Measurements from ENCODE around the gene ATL1.

ATL1 gene

DNA sequence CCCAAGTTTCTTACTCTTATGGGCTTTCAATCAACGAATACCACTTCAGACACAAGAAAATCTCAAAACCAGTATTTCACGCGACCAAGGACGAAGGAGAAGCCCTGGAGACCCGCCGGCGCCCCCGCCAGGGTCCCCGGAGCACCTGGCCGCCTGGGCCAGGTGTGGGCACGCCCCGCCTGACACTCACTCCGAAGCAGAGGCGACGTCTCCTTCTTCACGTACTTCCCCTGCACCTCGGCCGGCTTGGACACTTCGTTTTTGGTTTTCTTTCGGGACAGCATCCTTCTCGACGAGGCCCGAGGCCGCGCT, 107.7 kb downstream of the ATL1 start:
- Histone ChIP-seq H3K9me3 (no peaks in the 10 kb centered on the region), H3K36me3 (no peaks in the 10 kb centered on the region), H3K4me3 (ENCODE audit: low read depth, low read length) (peak overlapping the region; percentile 81), H3K4me1 (no peaks in the 10 kb centered on the region; the same call in 1 of the 2 replicates), H3K27me3 (no peaks in the 10 kb centered on the region)
- TF ChIP-seq, protein P1, sequence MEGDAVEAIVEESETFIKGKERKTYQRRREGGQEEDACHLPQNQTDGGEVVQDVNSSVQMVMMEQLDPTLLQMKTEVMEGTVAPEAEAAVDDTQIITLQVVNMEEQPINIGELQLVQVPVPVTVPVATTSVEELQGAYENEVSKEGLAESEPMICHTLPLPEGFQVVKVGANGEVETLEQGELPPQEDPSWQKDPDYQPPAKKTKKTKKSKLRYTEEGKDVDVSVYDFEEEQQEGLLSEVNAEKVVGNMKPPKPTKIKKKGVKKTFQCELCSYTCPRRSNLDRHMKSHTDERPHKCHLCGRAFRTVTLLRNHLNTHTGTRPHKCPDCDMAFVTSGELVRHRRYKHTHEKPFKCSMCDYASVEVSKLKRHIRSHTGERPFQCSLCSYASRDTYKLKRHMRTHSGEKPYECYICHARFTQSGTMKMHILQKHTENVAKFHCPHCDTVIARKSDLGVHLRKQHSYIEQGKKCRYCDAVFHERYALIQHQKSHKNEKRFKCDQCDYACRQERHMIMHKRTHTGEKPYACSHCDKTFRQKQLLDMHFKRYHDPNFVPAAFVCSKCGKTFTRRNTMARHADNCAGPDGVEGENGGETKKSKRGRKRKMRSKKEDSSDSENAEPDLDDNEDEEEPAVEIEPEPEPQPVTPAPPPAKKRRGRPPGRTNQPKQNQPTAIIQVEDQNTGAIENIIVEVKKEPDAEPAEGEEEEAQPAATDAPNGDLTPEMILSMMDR (IDR thresholded peaks at IDR 0.05; ENCODE audit: low read depth, low read length): no peak
- no peak for DNase-seq

- peak; percentile 91 for DNase-seq
- Histone ChIP-seq H3K9me3 (no peaks in the 10 kb centered on the region), H3K4me3 (ENCODE audit: low read depth, low read length) (peak within 1 kb of the TSS; percentile 81), H3K36me3 (no peaks in the 10 kb centered on the region), H3K4me1 (no peaks in the 10 kb centered on the region; the same call in 1 of the 2 replicates), H3K27me3 (no peaks in the 10 kb centered on the region)
- TF ChIP-seq, protein P1 (IDR thresholded peaks at IDR 0.05; ENCODE audit: low read depth, low read length): no peak
These were observed 108.3 kb downstream of the ATL1 start, which contains the start of gene SAV1 for GRCh38 chr14:50667996-50668825. Gene SAV1 (minus strand): TSS chr14:50668306. CDS start chr14:50667967, 339 bp downstream.

- Histone ChIP-seq H3K27me3 (no peaks in the 10 kb centered on the region), H3K4me3 (ENCODE audit: low read depth, low read length) (peak overlapping the region; percentile 81), H3K36me3 (no peaks in the 10 kb centered on the region), H3K9me3 (no peaks in the 10 kb centered on the region), H3K4me1 (no peaks in the 10 kb centered on the region; the same call in 1 of the 2 replicates)
- DNase-seq: no peak
- TF ChIP-seq, protein P1 (IDR thresholded peaks at IDR 0.05; ENCODE audit: low read depth, low read length): no peak
These were observed 108.8 kb downstream of the ATL1 start for GRCh38 chr14:50668826-50669143.

- no peaks in the 10 kb centered on the region; the same call in 1 of the 2 replicates for H3K4me1 ChIP-seq
- no peaks in the 10 kb centered on the region for H3K9me3 ChIP-seq
- H3K4me3 ChIP-seq (ENCODE audit: low read depth, low read length): no peak overlapping the region
- no peak for DNase-seq
- TF ChIP-seq, protein P1 (IDR thresholded peaks at IDR 0.05; ENCODE audit: low read depth, low read length): no peak
- H3K27me3 ChIP-seq: no peaks in the 10 kb centered on the region
- H3K36me3 ChIP-seq: no peaks in the 10 kb centered on the region
These were observed 109.6 kb downstream of the ATL1 start for GRCh38 chr14:50669441-50669986.

DNA sequence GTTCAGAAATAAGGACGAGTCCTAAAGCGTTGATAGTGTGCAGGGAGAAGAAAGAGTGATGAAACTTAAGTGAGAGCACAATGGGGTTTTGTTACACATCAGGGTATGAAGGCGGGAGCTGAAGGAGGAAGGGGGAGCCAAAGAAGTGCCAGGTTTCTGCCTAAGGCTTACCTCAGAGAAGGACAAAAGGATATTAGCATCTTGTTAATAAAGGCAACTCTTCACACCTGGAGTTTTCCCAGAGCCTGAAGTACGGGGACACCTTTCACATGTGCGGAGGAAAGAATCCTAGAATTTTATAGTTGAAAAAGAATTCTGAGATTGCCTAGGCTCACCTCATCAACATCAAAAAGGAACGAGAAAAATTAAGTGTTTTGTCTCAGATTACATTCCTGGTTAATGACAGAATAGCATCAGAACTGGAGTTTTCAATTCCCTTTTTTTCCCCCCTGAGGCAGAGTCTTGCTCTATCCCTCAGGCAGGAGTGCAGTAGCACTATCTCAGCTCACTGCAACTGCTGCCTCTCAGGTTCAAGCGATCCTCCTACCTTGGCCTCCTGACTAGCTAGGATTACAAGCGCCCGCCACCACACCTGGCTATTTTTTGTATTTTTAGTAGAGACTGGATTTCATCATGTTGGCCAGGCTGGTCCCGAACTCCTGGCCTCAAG, 110.4 kb downstream of the ATL1 start:
- Histone ChIP-seq H3K9me3 (no peaks in the 10 kb centered on the region), H3K4me3 (ENCODE audit: low read depth, low read length) (no peak overlapping the region), H3K36me3 (no peaks in the 10 kb centered on the region), H3K4me1 (no peaks in the 10 kb centered on the region; the same call in 1 of the 2 replicates), H3K27me3 (no peaks in the 10 kb centered on the region)
- TF ChIP-seq, protein P1 (IDR thresholded peaks at IDR 0.05; ENCODE audit: low read depth, low read length): no peak
- DNase-seq: no peak

- no peak for DNase-seq
- Histone ChIP-seq H3K27me3 (no peaks in the 10 kb centered on the region), H3K4me1 (no peaks in the 10 kb centered on the region), H3K36me3 (no peaks in the 10 kb centered on the region), H3K4me3 (ENCODE audit: low read depth, low read length) (no peak overlapping the region), H3K9me3 (no peaks in the 10 kb centered on the region)
- TF ChIP-seq, protein P1 (IDR thresholded peaks at IDR 0.05; ENCODE audit: low read depth, low read length): no peak
These were observed 110.9 kb downstream of the ATL1 start for GRCh38 chr14:50670866-50671256.
